ENCODE data around the gene ALDH1A2.

- TF ChIP-seq CTCF (conservative IDR thresholded peaks at IDR 0.05 in 1 of 2, IDR thresholded peaks at IDR 0.05 in 1 of 2; ENCODE audit: extremely low read depth in 1 of 2, insufficient read depth in 1 of 2, low read depth in 1 of 2, low read length in 2 of 2) (no peak), EZH2 (IDR thresholded peaks at IDR 0.05; ENCODE audit: borderline replicate concordance, low read length) (no peak)
Observed at GRCh38 chr15:57950381-57950946, 115.0 kb downstream of the ALDH1A2 start.

All from mammary epithelial cell (primary cell).